ENCODE results near the gene NGB.

NGB gene

GRCh38 chr14:77238356-77238755 lies 32.6 kb downstream of the NGB start:
- no peaks in the 10 kb centered on the region for H3K9me3 ChIP-seq (ENCODE audit: insufficient read depth, low read depth, low read length)
- no peak overlapping the region for H2AFZ ChIP-seq (ENCODE audit: low read length)
- no peaks in the 10 kb centered on the region for H3F3A ChIP-seq (ENCODE audit: low read depth)
- no peaks in the 10 kb centered on the region for H3K36me3 ChIP-seq (ENCODE audit: insufficient read depth, low read length)
- no peak overlapping the region for H3K9ac ChIP-seq (ENCODE audit: low read depth, low read length, poor library complexity, severe bottlenecking)
- H4K20me1 ChIP-seq (ENCODE audit: insufficient read depth, low read length, poor library complexity, severe bottlenecking), result no peaks in the 10 kb centered on the region
- no peaks in the 10 kb centered on the region for H3K79me2 ChIP-seq (ENCODE audit: insufficient read depth, low read length)
- TF ChIP-seq EZH2phosphoT487 (IDR thresholded peaks at IDR 0.05; ENCODE audit: borderline replicate concordance) (no peak), CTCF (conservative IDR thresholded peaks at IDR 0.05; ENCODE audit: low read length) (no peak)
- H3K4me2 ChIP-seq (ENCODE audit: low read depth, low read length, poor library complexity, severe bottlenecking), result no peak overlapping the region
- no peak overlapping the region for H3K4me3 ChIP-seq (ENCODE audit: low read length, poor library complexity, severe bottlenecking)
- no peaks in the 10 kb centered on the region for H3K4me1 ChIP-seq (ENCODE audit: insufficient read depth, low read length, poor library complexity, severe bottlenecking)
- H3K9me2 ChIP-seq (replicated peaks; ENCODE audit: low read depth, low read length), result no peaks in the 10 kb centered on the region
- no peaks in the 10 kb centered on the region for H3K27me3 ChIP-seq (ENCODE audit: insufficient read depth, low read length, poor library complexity, severe bottlenecking)

- no peaks in the 10 kb centered on the region for H3K27me3 ChIP-seq (ENCODE audit: insufficient read depth, low read length, poor library complexity, severe bottlenecking)
- H2AFZ ChIP-seq (ENCODE audit: low read length), result no peak overlapping the region
- no peaks in the 10 kb centered on the region for H3K79me2 ChIP-seq (ENCODE audit: insufficient read depth, low read length)
- H3K9me2 ChIP-seq (replicated peaks; ENCODE audit: low read depth, low read length), result no peaks in the 10 kb centered on the region
- no peak overlapping the region for H3K4me2 ChIP-seq (ENCODE audit: low read depth, low read length, poor library complexity, severe bottlenecking)
- no peaks in the 10 kb centered on the region for H4K20me1 ChIP-seq (ENCODE audit: insufficient read depth, low read length, poor library complexity, severe bottlenecking)
- no peaks in the 10 kb centered on the region for H3F3A ChIP-seq (ENCODE audit: low read depth)
- no peaks in the 10 kb centered on the region for H3K36me3 ChIP-seq (ENCODE audit: insufficient read depth, low read length)
- TF ChIP-seq CTCF (conservative IDR thresholded peaks at IDR 0.05; ENCODE audit: low read length), result no peak
- H3K4me1 ChIP-seq (ENCODE audit: insufficient read depth, low read length, poor library complexity, severe bottlenecking), result no peaks in the 10 kb centered on the region
- H3K9me3 ChIP-seq (ENCODE audit: insufficient read depth, low read depth, low read length), result no peaks in the 10 kb centered on the region
- no peak overlapping the region for H3K4me3 ChIP-seq (ENCODE audit: low read length, poor library complexity, severe bottlenecking)
- H3K9ac ChIP-seq (ENCODE audit: low read depth, low read length, poor library complexity, severe bottlenecking), result no peak overlapping the region
Measured at GRCh38 chr14:77236814-77237213, 34.2 kb downstream of the NGB start.

- no peaks in the 10 kb centered on the region for H4K20me1 ChIP-seq (ENCODE audit: insufficient read depth, low read length, poor library complexity, severe bottlenecking)
- H3K27me3 ChIP-seq (ENCODE audit: insufficient read depth, low read length, poor library complexity, severe bottlenecking), result no peaks in the 10 kb centered on the region
- H3K9me3 ChIP-seq (ENCODE audit: insufficient read depth, low read depth, low read length), result no peaks in the 10 kb centered on the region
- no peaks in the 10 kb centered on the region for H3F3A ChIP-seq (ENCODE audit: low read depth)
- no peak for TF ChIP-seq EZH2phosphoT487 (IDR thresholded peaks at IDR 0.05; ENCODE audit: borderline replicate concordance)
- no peak for TF ChIP-seq CTCF (conservative IDR thresholded peaks at IDR 0.05; ENCODE audit: low read length)
- H3K4me3 ChIP-seq (ENCODE audit: low read length, poor library complexity, severe bottlenecking), result no peak overlapping the region
- no peaks in the 10 kb centered on the region for H3K36me3 ChIP-seq (ENCODE audit: insufficient read depth, low read length)
- no peaks in the 10 kb centered on the region for H3K4me1 ChIP-seq (ENCODE audit: insufficient read depth, low read length, poor library complexity, severe bottlenecking)
- no peaks in the 10 kb centered on the region for H3K9me2 ChIP-seq (replicated peaks; ENCODE audit: low read depth, low read length)
- no peak overlapping the region for H3K4me2 ChIP-seq (ENCODE audit: low read depth, low read length, poor library complexity, severe bottlenecking)
- H3K9ac ChIP-seq (ENCODE audit: low read depth, low read length, poor library complexity, severe bottlenecking), result no peak overlapping the region
- no peak overlapping the region for H2AFZ ChIP-seq (ENCODE audit: low read length)
- H3K79me2 ChIP-seq (ENCODE audit: insufficient read depth, low read length), result no peaks in the 10 kb centered on the region
Measured at GRCh38 chr14:77231721-77232120, 39.3 kb downstream of the NGB start.

All from Loucy (cell line).